Neural cell (in vitro differentiated cells): ENCODE data around the gene SLC35E4. TPM values are rescaled to one million over a fixed set of nuclear protein-coding genes. Genes with fewer than 3 reads are reported as not detected.

Experiments used
- H2AFZ ChIP-seq: fragments of 200-600, 300-800 bp; sonication (generic), shearing (Covaris generic); 2 replicates; pipeline ENCODE4 v1.6.0; 2014; ENCODE audit warnings: low read depth, mild to moderate bottlenecking, antibody characterized with exemption, low read length, moderate library complexity
- H3F3A ChIP-seq: fragments of 200-600 bp; shearing (Covaris generic); 2 replicates; pipeline ENCODE4 v1.6.1; 2016; ENCODE audit warnings: mild to moderate bottlenecking, moderate library complexity, mixed read lengths, antibody characterized with exemption, low read length; ENCODE audit not compliant: insufficient read depth, poor library complexity, severe bottlenecking
- H3K27ac ChIP-seq: fragments of 200-600, 300-800 bp; sonication (generic), shearing (Covaris generic); 2 replicates; pipeline ENCODE4 v1.5.1; 2014; ENCODE audit warnings: mild to moderate bottlenecking, low read length, moderate library complexity
- H3K27me3 ChIP-seq: fragments of 300-800, 200-600 bp; sonication (generic), shearing (Covaris generic); 2 replicates; pipeline ENCODE4 v1.6.0; 2014; ENCODE audit warnings: mild to moderate bottlenecking, low read depth, low read length, moderate library complexity; ENCODE audit not compliant: insufficient read depth
- H3K36me3 ChIP-seq: fragments of 300-800, 200-600 bp; sonication (generic), shearing (Covaris generic); 2 replicates; pipeline ENCODE4 v1.5.1; 2014; ENCODE audit warnings: mild to moderate bottlenecking, antibody characterized with exemption, low read length, moderate library complexity; ENCODE audit not compliant: insufficient read depth
- H3K4me2 ChIP-seq: fragments of 300-800, 200-600 bp; sonication (generic), shearing (Covaris generic); 2 replicates; pipeline ENCODE4 v1.6.0; 2014; ENCODE audit warnings: mild to moderate bottlenecking, low read length
- H3K4me3 ChIP-seq: fragments of 300-800, 200-600 bp; sonication (generic), shearing (Covaris generic); 2 replicates; pipeline ENCODE4 v1.5.1; 2014; ENCODE audit warnings: mild to moderate bottlenecking, low read length, moderate library complexity
- H3K79me2 ChIP-seq: fragments of 200-600 bp; shearing (Covaris generic); replicated peaks from 2 replicates; pipeline ENCODE4 v1.6.0; 2014; ENCODE audit warnings: mild to moderate bottlenecking, low read length, moderate library complexity; ENCODE audit not compliant: insufficient read depth
- H3K9ac ChIP-seq: fragments of 300-800, 200-600 bp; sonication (generic), shearing (Covaris generic); 2 replicates; pipeline ENCODE4 v1.6.1; 2016; ENCODE audit warnings: mild to moderate bottlenecking, low read length, mixed read lengths
- H3K9me2 ChIP-seq: fragments of 200-600 bp; shearing (Covaris generic); 2 replicates; pipeline ENCODE4 v1.6.1; 2016; ENCODE audit warnings: mild to moderate bottlenecking, low read length, mixed read lengths; ENCODE audit not compliant: insufficient read depth
- H3K9me3 ChIP-seq: fragments of 200-600, 300-800 bp; sonication (generic), shearing (Covaris generic); 2 replicates; pipeline ENCODE4 v1.6.1; 2016; ENCODE audit warnings: mild to moderate bottlenecking, mixed run types, low read length, moderate library complexity, mixed read lengths
- H4K20me1 ChIP-seq: fragments of 200-600 bp; shearing (Covaris generic); 2 replicates; pipeline ENCODE4 v1.6.1; 2016; ENCODE audit warnings: mild to moderate bottlenecking, mixed run types; ENCODE audit not compliant: insufficient read depth
- CTCF ChIP-seq: fragments of 450-650 bp; IDR thresholded peaks from 2 replicates; pipeline ENCODE4 v1.5.1; 2014; ENCODE audit warnings: antibody characterized with exemption, mild to moderate bottlenecking, moderate library complexity; ENCODE audit not compliant: poor library complexity, severe bottlenecking
- EP300 ChIP-seq: fragments of 450-650 bp; conservative IDR thresholded peaks from 2 replicates; pipeline ENCODE4 v1.6.1; 2014; ENCODE audit warnings: antibody characterized with exemption, mild to moderate bottlenecking, moderate library complexity; ENCODE audit not compliant: poor library complexity, severe bottlenecking
- EZH2 ChIP-seq: fragments of 200-600, 300-800 bp; shearing (Covaris generic), sonication (generic); IDR thresholded peaks from 2 replicates; pipeline ENCODE4 v1.6.1; 2014; ENCODE audit warnings: antibody characterized with exemption, low read length, borderline replicate concordance, mild to moderate bottlenecking; ENCODE audit not compliant: insufficient read depth, poor library complexity, severe bottlenecking
- MXI1 ChIP-seq: fragments of 450-650 bp; conservative IDR thresholded peaks from 2 replicates; pipeline ENCODE4 v1.6.1; 2014; ENCODE audit warnings: antibody characterized with exemption, mild to moderate bottlenecking; ENCODE audit not compliant: poor library complexity, severe bottlenecking
- POLR2AphosphoS5 ChIP-seq: IDR thresholded peaks from 2 replicates; pipeline ENCODE4 v1.6.1; 2012
- RAD21 ChIP-seq: fragments of 450-650 bp; conservative IDR thresholded peaks from 2 replicates; pipeline ENCODE4 v1.6.1; 2014; ENCODE audit warnings: antibody characterized with exemption, mild to moderate bottlenecking, moderate library complexity
- REST ChIP-seq: IDR thresholded peaks from 2 replicates; pipeline ENCODE4 v1.6.1; 2012; ENCODE audit warnings: borderline replicate concordance
- SMC3 ChIP-seq: fragments of 450-650 bp; conservative IDR thresholded peaks from 2 replicates; pipeline ENCODE4 v1.6.1; 2014; ENCODE audit warnings: antibody characterized with exemption, mild to moderate bottlenecking, moderate library complexity; ENCODE audit not compliant: poor library complexity
- TAF1 ChIP-seq: IDR thresholded peaks from 2 replicates; pipeline ENCODE4 v1.6.1; 2012; ENCODE audit warnings: low read depth
- polyA plus RNA-seq: library from polyadenylated mRNA; depleted of rRNA; stranded (reverse); fragments of >200 nt; gene quantifications from 2 replicates; pipeline ENCODE4 v1.2.3, GENCODE V29; 2014

SLC35E4 gene
- polyA plus RNA-seq, 1 donor from 2014 or later = 5.5 TPM

GRCh38 chr22:30636226-30637077 is 871 bp downstream of the SLC35E4 start:
- no peaks in the 10 kb centered on the region for H3K36me3 ChIP-seq
- TF ChIP-seq POLR2AphosphoS5 (no peak), CTCF (no peak), EZH2 (no peak), TAF1 (no peak), MXI1 (no peak), RAD21 (no peak), EP300 (no peak), SMC3 (no peak), REST (no peak)
- no peaks in the 10 kb centered on the region for H3K79me2 ChIP-seq
- peak overlapping the region; percentile 11 for H3K4me2 ChIP-seq
- no peaks in the 10 kb centered on the region for H4K20me1 ChIP-seq
- no peaks in the 10 kb centered on the region for H3K27me3 ChIP-seq
- peak overlapping the region; percentile 63 for H3K9ac ChIP-seq
- H3K9me2 ChIP-seq = no peaks in the 10 kb centered on the region
- no peak overlapping the region for H2AFZ ChIP-seq
- no peak overlapping the region for H3K27ac ChIP-seq
- H3F3A ChIP-seq = no peaks in the 10 kb centered on the region
- no peaks in the 10 kb centered on the region for H3K9me3 ChIP-seq
- H3K4me3 ChIP-seq = peak overlapping the region; percentile 73

- H3K27ac ChIP-seq = no peak overlapping the region
Observed at GRCh38 chr22:30637701-30638114, 2.1 kb downstream of the SLC35E4 start.

More at GRCh38 chr22:30637701-30638114, 2.1 kb downstream of the SLC35E4 start:
- Histone ChIP-seq H3K9me3 (no peaks in the 10 kb centered on the region), H3K79me2 (no peaks in the 10 kb centered on the region), H3K4me3 (no peak overlapping the region), H3K9me2 (no peaks in the 10 kb centered on the region), H2AFZ (no peak overlapping the region), H3K27me3 (no peaks in the 10 kb centered on the region), H3F3A (no peaks in the 10 kb centered on the region), H3K9ac (no peak overlapping the region), H3K4me2 (no peak overlapping the region), H3K36me3 (no peaks in the 10 kb centered on the region), H4K20me1 (no peaks in the 10 kb centered on the region)
- TF ChIP-seq TAF1 (no peak), MXI1 (no peak), REST (no peak), EZH2 (no peak), EP300 (no peak), SMC3 (no peak), CTCF (no peak), RAD21 (no peak), POLR2AphosphoS5 (no peak)
